GM12878 (cell line): ENCODE measurements around the gene MPC1.
A peak's percentile ranks its signal among the peaks of the same experiment; 100 is the strongest.

Source experiments
- BCL11A ChIP-seq: IDR thresholded peaks from 2 replicates; pipeline ENCODE4 v1.6.1; 2011; ENCODE audit warnings: low read depth, low read length
- CTCF ChIP-seq, 3 experiments: IDR thresholded peaks in 2 of 3; conservative IDR thresholded peaks in 1 of 3; 2 replicates each; pipeline ENCODE4 v1.5.1; 2011; ENCODE audit warnings: low read depth in 3 of 3, low read length in 3 of 3, mild to moderate bottlenecking in 3 of 3, control low read depth in 2 of 3, moderate library complexity in 2 of 3, inconsistent platforms in 1 of 3, mixed read lengths in 1 of 3; ENCODE audit not compliant: control insufficient read depth in 2 of 3, insufficient read depth in 1 of 3; ENCODE audit errors: extremely low read depth in 1 of 3
- HDAC2 ChIP-seq: fragments of 200-600 bp; sonication (generic); IDR thresholded peaks from 2 replicates; pipeline ENCODE4 v1.6.1; 2017
- NFYB ChIP-seq: IDR thresholded peaks from 2 replicates; pipeline ENCODE4 v1.6.1; 2011; ENCODE audit warnings: low read depth, mild to moderate bottlenecking, low read length, improper control_type of control experiment, moderate library complexity; ENCODE audit not compliant: insufficient read depth
- POLR2A ChIP-seq: IDR thresholded peaks from 2 replicates; pipeline ENCODE4 v1.6.1; 2011; ENCODE audit warnings: low read depth, mild to moderate bottlenecking, low read length
- POLR2AphosphoS2 ChIP-seq: IDR thresholded peaks from 2 replicates; pipeline ENCODE4 v1.6.1; 2011; ENCODE audit warnings: low read depth, mild to moderate bottlenecking, low read length, improper control_type of control experiment, moderate library complexity
- RFX5 ChIP-seq: IDR thresholded peaks from 2 replicates; pipeline ENCODE4 v1.6.1; 2011; ENCODE audit warnings: low read depth, low read length, improper control_type of control experiment
- SIN3A ChIP-seq: IDR thresholded peaks from 2 replicates; pipeline ENCODE4 v1.6.1; 2012; ENCODE audit warnings: low read depth, low read length, improper control_type of control experiment
- SMAD5 ChIP-seq: IDR thresholded peaks from 2 replicates; pipeline ENCODE4 v1.6.1; 2016; ENCODE audit warnings: antibody characterized with exemption, low read depth
- TF ChIP-seq, protein P1 (sequence below): fragments of 450-650 bp; formaldehyde crosslinking; IDR thresholded peaks from 2 replicates; pipeline ENCODE4 v1.4.0; 2022; ENCODE audit warnings: mild to moderate bottlenecking, moderate library complexity

DNA sequence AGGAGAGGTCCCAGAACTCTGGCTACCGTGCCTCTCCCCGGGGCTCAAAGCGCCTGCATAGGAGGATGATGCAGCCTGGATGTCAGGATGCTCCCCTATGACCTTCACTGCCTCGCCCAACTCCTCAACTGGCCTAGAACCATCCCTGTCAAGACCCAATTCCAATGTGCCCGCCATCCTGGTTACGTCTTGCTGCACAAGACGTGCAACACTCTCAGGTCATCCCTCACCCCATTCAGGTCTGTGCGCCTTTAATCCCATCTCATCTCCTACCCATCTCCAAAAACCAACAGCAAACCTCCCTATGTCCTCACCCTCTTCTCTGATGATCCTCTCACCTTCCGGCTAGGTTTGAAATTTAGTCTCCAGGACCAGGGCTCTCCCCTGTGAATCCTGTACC, 43.9 kb downstream of the MPC1 start:
- no peak for TF ChIP-seq BCL11A
- no peak for TF ChIP-seq CTCF (IDR thresholded peaks at IDR 0.05 in 2 of 3, conservative IDR thresholded peaks at IDR 0.05 in 1 of 3; ENCODE audit: control insufficient read depth in 2 of 3, extremely low read depth in 1 of 3, insufficient read depth in 1 of 3, low read depth in 3 of 3, low read length in 3 of 3)
- no peak for TF ChIP-seq SIN3A
- TF ChIP-seq, protein P1, sequence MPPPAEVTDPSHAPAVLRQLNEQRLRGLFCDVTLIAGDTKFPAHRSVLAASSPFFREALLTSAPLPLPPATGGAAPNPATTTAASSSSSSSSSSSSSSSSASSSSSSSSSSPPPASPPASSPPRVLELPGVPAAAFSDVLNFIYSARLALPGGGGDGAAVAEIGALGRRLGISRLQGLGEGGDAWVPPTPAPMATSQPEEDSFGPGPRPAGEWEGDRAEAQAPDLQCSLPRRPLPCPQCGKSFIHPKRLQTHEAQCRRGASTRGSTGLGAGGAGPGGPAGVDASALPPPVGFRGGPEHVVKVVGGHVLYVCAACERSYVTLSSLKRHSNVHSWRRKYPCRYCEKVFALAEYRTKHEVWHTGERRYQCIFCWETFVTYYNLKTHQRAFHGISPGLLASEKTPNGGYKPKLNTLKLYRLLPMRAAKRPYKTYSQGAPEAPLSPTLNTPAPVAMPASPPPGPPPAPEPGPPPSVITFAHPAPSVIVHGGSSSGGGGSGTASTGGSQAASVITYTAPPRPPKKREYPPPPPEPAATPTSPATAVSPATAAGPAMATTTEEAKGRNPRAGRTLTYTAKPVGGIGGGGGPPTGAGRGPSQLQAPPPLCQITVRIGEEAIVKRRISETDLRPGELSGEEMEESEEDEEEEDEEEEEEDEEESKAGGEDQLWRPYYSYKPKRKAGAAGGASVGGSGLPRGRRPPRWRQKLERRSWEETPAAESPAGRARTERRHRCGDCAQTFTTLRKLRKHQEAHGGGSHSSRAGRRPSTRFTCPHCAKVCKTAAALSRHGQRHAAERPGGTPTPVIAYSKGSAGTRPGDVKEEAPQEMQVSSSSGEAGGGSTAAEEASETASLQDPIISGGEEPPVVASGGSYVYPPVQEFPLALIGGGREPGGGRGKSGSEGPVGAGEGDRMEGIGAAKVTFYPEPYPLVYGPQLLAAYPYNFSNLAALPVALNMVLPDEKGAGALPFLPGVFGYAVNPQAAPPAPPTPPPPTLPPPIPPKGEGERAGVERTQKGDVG (CRISPR knock-in tag) = no peak
- no peak for TF ChIP-seq HDAC2
- no peak for TF ChIP-seq NFYB
- no peak for TF ChIP-seq RFX5
- no peak for TF ChIP-seq POLR2AphosphoS2
- TF ChIP-seq POLR2A = 0 out of 2 replicates have a peak, but pooled peaks have one; percentile 24
- TF ChIP-seq SMAD5 = no peak
